PC-3 (cell line): Measurements from ENCODE around the gene HDAC4. TPM values are rescaled to one million over a fixed set of nuclear protein-coding genes. Genes with fewer than 3 reads are reported as not detected.

ENCODE experiments used
- ATAC-seq: fragments of 200-7000 bp; cut with Tn5 transposase; 2 replicates; pipeline ENCODE4 v1.9.1; 2020; ENCODE audit warnings: mild to moderate bottlenecking, moderate library complexity
- BruUV-seq: library from RNA; stranded (reverse); fragments of 400-500 nt; replicated peaks from 2 replicates; lab custom pipeline; 2021; lab: Mats Ljungman, UMichigan
- CTCF ChIA-PET: fragments of 300-600 bp; sonication (Branson Sonifier 250); formaldehyde crosslinking; loops from one replicate; lab custom pipeline; 2022; ENCODE audit warnings: antibody characterized with exemption; lab: Charles Lee
- POLR2A ChIA-PET: fragments of 300-600 bp; sonication (Branson Sonifier 250); formaldehyde crosslinking; loops from one replicate; lab custom pipeline; 2022; ENCODE audit warnings: antibody characterized with exemption; ENCODE audit not compliant: unreplicated experiment; lab: Charles Lee
- DNase-seq: peaks from one replicate; pipeline ENCODE4 v3.0.0-alpha.2; 2015
- H2AFZ ChIP-seq: fragments of 300-600 bp; sonication (generic); 2 replicates; pipeline ENCODE4 v1.6.0; 2016; ENCODE audit warnings: antibody characterized with exemption, low read length
- H3F3A ChIP-seq: fragments of 300-600 bp; sonication (generic); one replicate; pipeline ENCODE4 v1.6.0; 2017; ENCODE audit warnings: antibody characterized with exemption, low read length, control low read depth, mild to moderate bottlenecking; ENCODE audit not compliant: unreplicated experiment
- H3K27ac ChIP-seq: fragments of 300-600 bp; sonication (generic); 2 replicates; pipeline ENCODE4 v1.5.1; 2016; ENCODE audit warnings: mild to moderate bottlenecking, low read length
- H3K27me3 ChIP-seq: fragments of 300-600 bp; sonication (generic); 2 replicates; pipeline ENCODE4 v1.6.1; 2016; ENCODE audit warnings: low read length, mixed read lengths
- H3K36me3 ChIP-seq: fragments of 300-600 bp; sonication (generic); 2 replicates; pipeline ENCODE4 v1.6.1; 2016; ENCODE audit warnings: low read depth, mixed run types, low read length, mixed read lengths
- H3K4me1 ChIP-seq: fragments of 300-600 bp; sonication (generic); 2 replicates; pipeline ENCODE4 v1.5.1; 2016; ENCODE audit warnings: low read length; ENCODE audit not compliant: insufficient read depth
- H3K4me2 ChIP-seq: fragments of 300-600 bp; sonication (generic); 2 replicates; pipeline ENCODE4 v1.6.0; 2016; ENCODE audit warnings: low read length
- H3K4me3 ChIP-seq: fragments of 300-600 bp; sonication (generic); 2 replicates; pipeline ENCODE4 v1.5.1; 2016; ENCODE audit warnings: mild to moderate bottlenecking, low read length, mixed read lengths
- H3K79me2 ChIP-seq: fragments of 300-600 bp; sonication (generic); 2 replicates; pipeline ENCODE4 v1.6.1; 2017; ENCODE audit warnings: low read length, mixed read lengths
- H3K9ac ChIP-seq: fragments of 300-600 bp; sonication (generic); 2 replicates; pipeline ENCODE4 v1.6.0; 2016; ENCODE audit warnings: mild to moderate bottlenecking, low read length
- H3K9me2 ChIP-seq: fragments of 300-600 bp; sonication (generic); replicated peaks from 2 replicates; pipeline ENCODE4 v1.6.1; 2016; ENCODE audit warnings: mixed run types, low read length, mixed read lengths
- H3K9me3 ChIP-seq: fragments of 300-600 bp; sonication (generic); 2 replicates; pipeline ENCODE4 v1.6.1; 2016; ENCODE audit warnings: low read length, mixed read lengths
- H4K20me1 ChIP-seq: fragments of 300-600 bp; sonication (generic); 2 replicates; pipeline ENCODE4 v1.6.1; 2016; ENCODE audit warnings: low read length, mixed read lengths
- EZH2 ChIP-seq: fragments of 300-600 bp; sonication (generic); IDR thresholded peaks from one replicate; pipeline ENCODE4 v1.6.1; 2017; ENCODE audit warnings: antibody characterized with exemption, mild to moderate bottlenecking, low read length; ENCODE audit not compliant: unreplicated experiment
- EZH2phosphoT487 ChIP-seq: fragments of 300-600 bp; sonication (generic); IDR thresholded peaks from 2 replicates; pipeline ENCODE4 v1.6.1; 2018; ENCODE audit warnings: mild to moderate bottlenecking, antibody characterized with exemption, low read length, borderline replicate concordance
- intact Hi-C: fragments of 100-400 bp; cut with micrococcal nuclease; formaldehyde crosslinking; loops from 2 replicates; pipeline ENCODE4 v1.9.0; 2023
- total RNA-seq: library from RNA; depleted of rRNA; stranded (reverse); fragments of >200 nt; gene quantifications from 2 replicates; pipeline ENCODE4 v1.2.3, GENCODE V29; 2014
- TF ChIP-seq, protein P1 (sequence below): fragments of 300-600 bp; sonication (generic); conservative IDR thresholded peaks from 2 replicates; pipeline ENCODE4 v1.5.1; 2017; ENCODE audit warnings: antibody characterized with exemption, low read depth, mild to moderate bottlenecking, low read length

HDAC4 gene
- total RNA-seq, 1 experiment from 2014 or later = 8.5 TPM

- BruUV-seq = no TSS peak
- H3F3A ChIP-seq = no peaks in the 10 kb centered on the region
- no peak overlapping the region for H3K4me3 ChIP-seq
- H3K36me3 ChIP-seq = peaks cover 13% of the 10 kb centered on the region
- TF ChIP-seq, protein P1, sequence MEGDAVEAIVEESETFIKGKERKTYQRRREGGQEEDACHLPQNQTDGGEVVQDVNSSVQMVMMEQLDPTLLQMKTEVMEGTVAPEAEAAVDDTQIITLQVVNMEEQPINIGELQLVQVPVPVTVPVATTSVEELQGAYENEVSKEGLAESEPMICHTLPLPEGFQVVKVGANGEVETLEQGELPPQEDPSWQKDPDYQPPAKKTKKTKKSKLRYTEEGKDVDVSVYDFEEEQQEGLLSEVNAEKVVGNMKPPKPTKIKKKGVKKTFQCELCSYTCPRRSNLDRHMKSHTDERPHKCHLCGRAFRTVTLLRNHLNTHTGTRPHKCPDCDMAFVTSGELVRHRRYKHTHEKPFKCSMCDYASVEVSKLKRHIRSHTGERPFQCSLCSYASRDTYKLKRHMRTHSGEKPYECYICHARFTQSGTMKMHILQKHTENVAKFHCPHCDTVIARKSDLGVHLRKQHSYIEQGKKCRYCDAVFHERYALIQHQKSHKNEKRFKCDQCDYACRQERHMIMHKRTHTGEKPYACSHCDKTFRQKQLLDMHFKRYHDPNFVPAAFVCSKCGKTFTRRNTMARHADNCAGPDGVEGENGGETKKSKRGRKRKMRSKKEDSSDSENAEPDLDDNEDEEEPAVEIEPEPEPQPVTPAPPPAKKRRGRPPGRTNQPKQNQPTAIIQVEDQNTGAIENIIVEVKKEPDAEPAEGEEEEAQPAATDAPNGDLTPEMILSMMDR = no peak
- TF ChIP-seq EZH2 (no peak), EZH2phosphoT487 (no peak)
- no peak overlapping the region for H3K27ac ChIP-seq
- no peaks in the 10 kb centered on the region for H3K79me2 ChIP-seq
- no peak for DNase-seq
- H3K9ac ChIP-seq = no peak overlapping the region
- H3K9me2 ChIP-seq = no peaks in the 10 kb centered on the region
- intact Hi-C loops = no loop called here
- POLR2A ChIA-PET = no interaction called here
- H3K9me3 ChIP-seq = no peaks in the 10 kb centered on the region
- CTCF ChIA-PET = no interaction called here
- no peak overlapping the region for H2AFZ ChIP-seq
- no peaks in the 10 kb centered on the region for H3K4me1 ChIP-seq
- no peak for ATAC-seq
- H4K20me1 ChIP-seq = no peaks in the 10 kb centered on the region
- no peak overlapping the region for H3K4me2 ChIP-seq
- no peaks in the 10 kb centered on the region for H3K27me3 ChIP-seq
These were observed 276.5 kb downstream of the HDAC4 start for GRCh38 chr2:239124152-239124899.

DNA sequence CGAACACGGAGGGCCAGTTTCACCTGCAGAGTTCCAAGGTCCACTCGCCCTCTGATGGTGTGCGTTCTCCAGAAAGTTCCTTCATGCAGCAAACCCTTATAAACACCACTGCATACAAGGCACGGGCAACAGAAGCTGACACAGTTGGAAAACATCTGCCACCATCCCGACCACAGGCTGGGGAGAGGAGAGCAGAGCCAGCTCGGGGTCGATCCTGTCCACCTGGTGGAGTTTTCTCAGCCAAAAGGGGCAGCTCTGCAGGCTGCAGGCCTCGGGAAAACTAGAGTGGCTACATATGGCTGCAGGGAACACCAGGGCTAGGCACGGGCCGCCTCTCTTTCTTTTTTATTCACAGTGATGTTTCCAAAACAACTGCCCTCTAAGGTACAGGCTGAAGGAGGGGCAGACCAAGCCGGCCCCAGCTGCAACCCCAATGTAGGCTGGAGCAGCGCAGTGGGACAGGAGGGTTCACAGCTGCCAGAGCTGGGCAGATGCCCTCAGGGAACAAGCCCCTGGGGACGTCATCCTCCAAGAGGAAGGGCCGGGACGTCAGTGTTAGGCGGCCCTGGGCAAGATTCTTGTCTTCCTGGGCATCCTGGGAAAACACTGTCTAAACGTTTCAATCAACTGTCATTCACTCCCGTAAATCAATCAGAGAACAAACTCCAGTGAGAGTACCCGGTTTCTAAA is 278.3 kb downstream of the HDAC4 start:
- H3F3A ChIP-seq = no peaks in the 10 kb centered on the region
- no peak overlapping the region for H3K4me2 ChIP-seq
- H3K4me3 ChIP-seq = no peak overlapping the region
- no peaks in the 10 kb centered on the region for H3K27me3 ChIP-seq
- ATAC-seq (no peak), DNase-seq (no peak)
- TF ChIP-seq EZH2 (no peak), EZH2phosphoT487 (no peak)
- TF ChIP-seq, protein P1 = no peak
- no peaks in the 10 kb centered on the region for H3K79me2 ChIP-seq
- no peak overlapping the region for H3K9ac ChIP-seq
- ChIA-PET CTCF (no interaction called here), POLR2A (no interaction called here)
- no peaks in the 10 kb centered on the region for H3K9me3 ChIP-seq
- H4K20me1 ChIP-seq = no peaks in the 10 kb centered on the region
- H3K9me2 ChIP-seq = no peaks in the 10 kb centered on the region
- no peak overlapping the region for H3K27ac ChIP-seq
- peaks cover 13% of the 10 kb centered on the region for H3K36me3 ChIP-seq
- H3K4me1 ChIP-seq = no peaks in the 10 kb centered on the region; the same call in 1 of the 2 replicates
- H2AFZ ChIP-seq = no peak overlapping the region
- BruUV-seq = no TSS peak
- intact Hi-C loops = no loop called here

- POLR2A ChIA-PET = no interaction called here
- TF ChIP-seq, protein P1 = no peak
- TF ChIP-seq EZH2 (no peak), EZH2phosphoT487 (no peak)
- Histone ChIP-seq H3K9ac (no peak overlapping the region), H3K4me3 (no peak overlapping the region), H3K27me3 (no peaks in the 10 kb centered on the region), H3K36me3 (peaks cover 13% of the 10 kb centered on the region), H3K4me2 (no peak overlapping the region), H3K27ac (no peak overlapping the region), H3K4me1 (peaks cover 8% of the 10 kb centered on the region), H3K9me3 (no peaks in the 10 kb centered on the region), H3K9me2 (no peaks in the 10 kb centered on the region), H2AFZ (no peak overlapping the region), H3K79me2 (no peaks in the 10 kb centered on the region), H4K20me1 (no peaks in the 10 kb centered on the region), H3F3A (no peaks in the 10 kb centered on the region)
- DNase-seq = no peak
- intact Hi-C loops = no loop called here
- no TSS peak for BruUV-seq
- no peak for ATAC-seq
- CTCF ChIA-PET = no interaction called here
These were observed 279.2 kb downstream of the HDAC4 start for GRCh38 chr2:239121600-239122012.
